Ishikawa (cell line): Measurements from ENCODE around the gene PARP2.

ENCODE experiments used
- EP300 ChIP-seq: IDR thresholded peaks from 2 replicates; pipeline ENCODE4 v1.6.1; 2012; ENCODE audit warnings: borderline replicate concordance
- MAX ChIP-seq: IDR thresholded peaks from 2 replicates; pipeline ENCODE4 v1.6.1; 2012
- REST ChIP-seq: IDR thresholded peaks from 2 replicates; pipeline ENCODE4 v1.6.1; 2012; ENCODE audit warnings: low read depth, mild to moderate bottlenecking
- TAF1 ChIP-seq: IDR thresholded peaks from 2 replicates; pipeline ENCODE4 v1.6.1; 2012; ENCODE audit warnings: low read depth, mild to moderate bottlenecking
- TCF12 ChIP-seq: IDR thresholded peaks from 2 replicates; pipeline ENCODE4 v1.6.1; 2012; ENCODE audit warnings: low read depth
- USF1 ChIP-seq: IDR thresholded peaks from 2 replicates; pipeline ENCODE4 v1.6.1; 2012
- YY1 ChIP-seq: IDR thresholded peaks from 2 replicates; pipeline ENCODE4 v1.6.1; 2012; ENCODE audit warnings: low read depth

GRCh38 chr14:20376071-20376588, 32.7 kb downstream of the PARP2 start:
- TF ChIP-seq TCF12: no peak
- no peak for TF ChIP-seq EP300
- no peak for TF ChIP-seq MAX
- no peak for TF ChIP-seq YY1
- TF ChIP-seq USF1: no peak
- no peak for TF ChIP-seq REST
- no peak for TF ChIP-seq TAF1
